Glomerular visceral epithelial cell (primary cell): Measurements from ENCODE around the gene ZNF143.
A peak's percentile ranks its signal among the peaks of the same experiment; 100 is the strongest.
"Not testable (repeated sequence)": the region's sequence is repeated elsewhere in the genome, so short reads cannot be mapped to it uniquely, and the experiment has no call there.

Source experiments
- DNase-seq: peaks from one replicate; pipeline ENCODE4 v3.0.0-alpha.2; 2016; ENCODE audit errors: extremely low spot score

Gene ZNF143

DNA sequence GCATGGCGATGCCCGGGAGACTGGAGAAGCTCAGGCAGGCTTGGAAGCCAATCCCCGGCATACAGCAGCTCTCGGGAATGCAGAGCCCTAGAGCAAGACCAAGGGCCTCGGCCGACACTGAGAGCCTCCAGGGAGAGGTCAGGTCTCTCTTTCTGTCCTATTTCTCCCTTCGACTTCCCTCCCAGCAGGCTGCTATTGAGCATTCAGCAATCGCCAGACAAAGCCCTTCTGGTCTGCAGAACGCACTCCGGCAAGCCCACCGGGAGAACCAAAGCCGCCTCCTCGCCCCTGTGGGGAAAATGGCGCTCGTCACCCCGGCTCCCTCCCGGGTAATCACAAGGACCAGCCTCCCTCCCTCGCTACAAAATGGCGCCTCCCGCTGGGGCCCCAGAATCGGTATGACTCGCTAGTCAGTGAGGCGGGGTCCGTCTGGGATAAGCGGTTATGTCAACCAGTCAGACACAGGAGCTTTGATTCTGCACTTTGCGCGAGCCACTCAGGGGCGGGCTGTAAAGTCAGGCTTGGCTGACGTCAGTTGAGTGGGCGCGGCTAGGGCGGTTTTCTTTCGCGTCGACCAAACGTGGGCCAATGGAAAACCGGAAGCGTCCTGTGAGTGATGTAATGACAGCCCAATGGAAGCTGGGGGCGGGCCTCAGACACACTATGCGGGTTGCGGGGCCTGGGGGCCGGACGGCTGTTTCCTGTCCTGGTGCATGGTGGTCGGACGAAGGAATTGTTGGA, at the start of gene ZNF143:
Gene ZNF143, plus strand, starts transcription at position 691 of the 741 bp plus-strand sequence. CDS start 10,297 bp downstream, outside the sequence.
- DNase-seq, result peak; percentile 100

DNA sequence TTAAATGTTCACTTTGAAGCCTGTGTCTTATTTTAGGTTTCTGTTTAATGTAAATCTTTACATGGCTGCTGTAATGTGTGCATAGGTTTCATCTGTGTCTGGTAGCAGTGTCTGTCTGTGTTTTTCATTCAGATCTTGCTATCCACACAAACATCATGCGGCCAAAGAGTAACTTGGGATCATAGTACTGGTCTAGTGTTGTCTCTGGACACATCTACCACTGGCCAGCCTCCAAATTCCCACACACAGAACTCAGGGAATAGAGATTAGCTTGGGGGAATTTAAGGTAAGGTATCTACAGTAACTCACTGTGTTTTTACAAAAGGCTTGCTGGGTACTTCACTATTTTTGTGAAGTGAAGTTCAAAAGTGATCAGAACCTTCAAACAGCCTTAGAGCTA, 32.1 kb upstream of the ZNF143 start:
- no peak for DNase-seq

DNA sequence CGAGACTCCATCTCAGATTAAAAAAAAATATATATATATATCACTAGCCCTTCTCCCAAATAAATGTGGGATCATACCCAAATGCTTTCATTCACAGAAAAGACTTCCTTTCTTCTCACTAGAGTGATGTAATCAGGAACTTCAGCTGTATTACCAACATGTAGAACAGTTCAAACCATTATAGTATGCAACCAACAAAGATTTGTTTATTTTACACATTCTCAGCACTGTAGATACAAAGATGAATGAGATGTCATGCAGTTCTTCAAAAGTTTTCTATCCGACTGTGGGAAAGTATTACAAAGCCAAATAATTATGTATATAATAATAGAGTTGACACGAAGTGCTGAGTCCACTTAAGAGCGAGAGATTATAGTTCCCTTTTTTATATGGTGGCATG, 22.2 kb upstream of the ZNF143 start:
- DNase-seq, result no peak

DNA sequence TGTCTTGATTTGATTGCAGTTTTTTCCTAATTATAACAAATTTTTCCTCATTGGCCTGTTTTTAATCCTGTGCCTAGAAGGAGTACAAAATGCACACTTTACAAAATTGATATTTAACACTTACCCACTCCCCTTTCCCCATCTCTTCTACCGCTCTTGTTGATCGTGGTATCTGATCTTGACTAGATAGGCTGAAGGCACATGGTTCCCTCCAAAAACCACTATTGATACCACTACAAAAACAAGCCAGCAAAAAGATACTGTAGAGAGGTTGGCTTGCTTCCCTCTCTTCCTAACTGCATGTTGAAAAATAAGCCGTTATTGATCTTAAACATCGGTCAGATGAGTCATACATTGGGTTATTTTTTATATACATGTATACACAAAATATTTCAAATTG, 14.6 kb upstream of the ZNF143 start:
- DNase-seq, result no peak

DNA sequence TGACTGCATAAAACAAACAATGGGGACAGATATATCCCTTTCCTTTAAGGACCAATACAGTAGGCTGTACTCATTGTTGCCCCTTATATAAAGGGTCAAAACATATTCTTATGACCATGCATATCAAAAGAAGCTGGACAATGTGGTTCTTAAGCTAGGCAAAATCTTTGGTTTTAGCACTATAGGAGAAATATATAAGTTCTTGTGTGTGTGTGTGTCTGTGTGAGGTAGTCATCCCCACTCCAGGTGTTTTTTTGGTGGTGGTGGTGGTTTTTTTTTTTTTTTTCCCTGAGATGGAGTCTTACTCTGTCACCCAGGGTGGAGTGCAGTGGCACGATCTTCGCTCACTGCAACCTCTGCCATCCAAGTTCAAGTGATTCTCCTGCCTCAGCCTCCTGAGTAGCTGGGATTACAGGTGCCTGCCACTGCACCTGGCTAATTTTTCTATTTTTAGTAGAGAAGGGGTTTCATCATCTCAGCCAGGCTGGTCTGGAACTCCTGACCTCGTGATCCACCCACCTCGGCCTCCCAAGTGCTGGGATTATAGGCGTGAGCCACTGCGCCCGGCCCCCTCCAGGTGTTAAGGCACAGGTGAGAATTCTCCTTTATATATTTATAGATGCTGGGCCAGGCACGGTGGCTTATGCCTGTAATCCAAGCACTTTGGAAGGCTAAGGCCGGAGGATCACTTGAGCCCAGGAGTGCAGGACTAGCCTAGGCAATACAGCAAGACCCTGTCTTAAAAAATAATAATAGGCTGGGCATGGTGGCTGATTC, 12.0 kb upstream of the ZNF143 start:
- DNase-seq, result no peak

DNA sequence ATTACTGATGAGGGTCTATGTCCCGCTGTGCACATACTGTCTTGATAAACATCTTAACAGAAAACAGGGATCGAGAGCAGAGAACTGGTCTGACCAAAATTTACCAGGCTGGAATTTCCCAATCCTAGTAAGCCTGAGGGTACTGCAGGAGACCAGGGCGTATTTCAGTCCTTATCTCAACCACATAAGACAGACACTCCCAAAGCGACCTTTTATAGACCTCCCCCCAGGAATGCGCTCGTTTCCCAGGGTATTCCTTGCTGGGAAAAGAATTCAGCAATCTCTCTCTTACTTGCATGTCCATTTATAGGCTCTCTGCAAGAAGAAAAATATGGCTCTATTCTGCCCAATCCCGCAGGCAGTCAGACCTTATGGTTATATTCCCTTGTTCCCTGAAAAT, 8.8 kb upstream of the ZNF143 start:
- DNase-seq, result not testable (repeated sequence)

DNA sequence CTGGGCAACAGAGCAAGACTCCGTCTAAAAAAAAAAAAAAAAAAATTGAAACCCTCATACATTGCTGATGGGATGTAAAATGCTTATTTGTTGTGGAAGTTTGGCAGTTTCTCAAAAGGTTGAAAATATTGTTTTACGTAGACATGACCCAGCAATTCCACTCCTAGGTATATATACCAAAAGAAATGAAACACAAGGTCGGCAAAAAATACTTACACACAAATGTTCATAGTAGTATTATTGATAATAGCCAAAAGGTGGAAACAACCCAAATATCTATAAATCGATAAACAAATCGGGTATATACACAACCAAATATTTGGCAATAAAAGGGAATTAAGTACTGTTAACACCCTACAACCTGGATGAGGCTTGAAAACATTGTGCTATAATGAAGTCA, 5.1 kb upstream of the ZNF143 start:
- no peak for DNase-seq

DNA sequence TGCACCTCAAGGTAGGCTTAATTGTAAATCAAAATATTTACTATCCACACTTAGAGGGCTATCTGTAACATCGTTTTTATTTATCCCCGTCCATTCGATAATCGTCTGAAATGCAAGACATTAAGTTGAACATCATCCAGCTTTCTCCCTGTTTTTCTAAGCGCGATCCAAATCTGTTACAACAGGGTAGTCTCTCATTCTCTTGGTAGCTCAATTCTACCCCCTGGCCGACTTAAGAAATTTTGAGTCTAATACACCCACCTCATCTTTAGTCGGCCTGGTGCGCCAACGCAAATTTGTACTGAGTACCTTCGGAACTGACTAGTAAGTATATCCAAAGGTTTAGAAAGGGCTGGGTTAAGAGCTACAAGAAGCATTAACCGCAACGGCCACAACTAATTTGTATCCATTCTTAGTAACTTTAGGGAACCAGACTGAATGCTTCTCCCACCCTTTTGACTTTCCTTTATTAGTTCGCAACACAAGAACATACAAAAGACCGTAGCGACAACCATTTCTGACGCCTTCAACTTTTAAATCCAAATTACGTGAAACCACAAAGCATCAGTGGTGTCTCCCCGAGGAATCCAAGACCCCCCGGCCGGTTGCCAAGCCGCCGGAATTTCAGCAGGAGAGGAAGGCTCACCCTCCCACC, 1.0 kb upstream of the ZNF143 start:
- peak; percentile 66 for DNase-seq

DNA sequence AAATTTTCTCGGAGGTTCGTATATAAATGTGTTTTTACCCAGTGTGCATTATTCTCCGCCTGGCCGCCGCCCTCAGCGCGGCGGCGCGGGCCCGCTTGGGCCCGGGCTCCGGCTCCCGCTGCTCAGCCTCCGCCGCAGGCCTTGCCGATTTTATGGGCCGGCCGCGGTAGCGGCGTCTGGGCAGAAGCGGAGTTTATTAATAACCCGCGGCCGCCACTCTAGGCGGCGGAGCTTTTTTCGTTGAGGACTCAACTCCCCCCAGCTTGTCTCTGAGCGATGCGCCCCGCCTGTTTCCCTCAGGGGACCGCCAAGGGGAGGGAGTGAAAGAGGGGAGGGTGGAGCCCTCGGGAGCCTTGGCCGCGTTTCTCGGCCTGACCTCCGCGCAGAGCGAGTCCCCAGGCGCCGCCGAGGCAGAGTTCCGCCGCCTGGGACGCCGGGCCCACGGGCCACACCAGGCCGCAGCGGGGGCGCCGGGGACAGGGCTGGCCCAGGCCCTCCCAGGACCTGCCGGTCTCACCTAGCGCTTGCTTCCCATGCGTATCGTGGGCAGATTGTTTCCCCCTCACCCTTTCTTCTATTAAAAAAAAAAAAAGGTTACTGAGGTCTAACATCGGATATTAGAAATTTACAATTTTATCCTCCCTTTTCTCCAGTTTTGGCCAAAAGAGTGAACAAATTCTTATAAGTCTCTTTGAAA, 399 bp downstream of the ZNF143 start:
- DNase-seq, result peak; percentile 89

DNA sequence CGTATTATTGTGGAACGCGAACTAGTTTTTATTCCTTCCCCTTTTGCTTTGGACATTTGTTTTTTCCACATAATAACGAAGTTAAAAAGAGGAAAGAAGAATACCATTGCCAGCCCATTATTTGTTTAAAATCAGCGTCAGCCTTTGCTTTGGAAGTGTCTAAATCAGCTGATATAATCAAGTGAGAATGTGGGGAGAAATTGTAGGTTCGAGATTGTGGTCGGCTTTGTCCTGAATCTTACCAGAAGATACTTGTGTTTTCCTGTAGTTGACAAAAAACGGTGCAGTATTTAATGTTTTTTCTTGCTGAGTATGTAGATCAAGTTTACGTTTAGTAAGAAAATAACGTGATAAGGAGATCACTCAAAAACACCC, 935 bp downstream of the ZNF143 start:
- peak; percentile 10 for DNase-seq

DNA sequence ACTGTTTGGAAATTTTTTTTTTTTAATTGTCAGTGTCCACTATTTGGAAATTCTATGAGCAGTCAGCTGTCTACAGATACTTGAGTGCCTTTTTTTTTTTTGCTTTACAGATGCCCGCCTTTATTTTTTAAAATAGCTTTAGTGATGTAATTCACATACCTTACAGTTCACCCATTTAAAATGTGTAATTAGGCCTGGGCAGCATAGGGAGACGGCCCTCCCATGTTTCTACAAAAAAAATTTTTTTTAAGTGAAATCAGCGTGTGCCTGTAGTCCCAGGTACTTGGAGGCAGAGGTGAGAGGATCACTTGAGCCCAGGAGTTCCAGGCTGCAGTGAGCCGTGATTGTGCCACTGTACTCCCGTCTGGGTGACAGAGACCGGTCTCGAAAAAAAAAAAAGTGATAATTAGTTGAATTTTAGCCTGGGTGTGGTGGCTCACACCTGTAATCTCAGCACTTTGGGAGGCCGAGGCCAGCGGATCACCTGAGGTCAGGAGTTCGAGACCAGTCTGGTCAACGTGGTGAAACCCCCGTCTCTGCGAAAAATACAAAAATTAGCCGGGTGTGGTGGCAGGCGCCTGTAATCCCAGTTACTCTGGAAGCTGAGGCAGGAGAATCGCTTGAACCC, 1.5 kb downstream of the ZNF143 start:
- DNase-seq, result peak; percentile 20

DNA sequence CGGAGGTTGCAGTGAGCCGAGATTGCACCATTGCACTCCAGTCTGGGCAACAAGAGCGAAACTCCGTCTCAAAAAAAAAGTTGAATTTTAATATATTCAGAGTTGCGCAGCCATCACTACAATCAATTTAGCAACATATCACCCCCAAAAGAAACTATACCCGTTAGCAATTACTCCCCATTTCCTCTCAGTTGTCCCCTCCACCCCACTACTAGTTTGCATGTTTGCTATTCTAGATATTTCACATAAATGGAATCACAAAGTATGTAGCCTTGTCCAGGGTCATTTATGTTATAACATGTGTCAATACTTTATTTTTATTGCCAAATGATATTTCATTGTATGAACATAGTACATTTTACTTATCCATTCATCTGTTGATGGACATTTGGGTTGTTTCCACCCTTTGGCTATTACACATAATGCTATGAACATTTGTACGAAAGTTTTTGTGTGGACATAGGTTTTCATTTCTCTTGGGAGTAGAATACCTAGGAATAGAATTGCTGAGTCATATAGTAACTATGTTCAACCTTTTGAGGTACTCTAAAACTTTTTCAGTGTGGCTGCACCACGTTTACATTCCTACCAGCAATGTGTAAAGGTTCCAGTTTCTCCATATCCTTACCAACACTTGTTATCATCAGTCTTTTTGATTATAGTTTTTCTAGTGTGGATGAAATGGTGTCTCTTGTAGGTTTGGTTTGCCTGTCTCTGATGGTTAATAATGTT, 2.2 kb downstream of the ZNF143 start:
- peak; percentile 26 for DNase-seq

DNA sequence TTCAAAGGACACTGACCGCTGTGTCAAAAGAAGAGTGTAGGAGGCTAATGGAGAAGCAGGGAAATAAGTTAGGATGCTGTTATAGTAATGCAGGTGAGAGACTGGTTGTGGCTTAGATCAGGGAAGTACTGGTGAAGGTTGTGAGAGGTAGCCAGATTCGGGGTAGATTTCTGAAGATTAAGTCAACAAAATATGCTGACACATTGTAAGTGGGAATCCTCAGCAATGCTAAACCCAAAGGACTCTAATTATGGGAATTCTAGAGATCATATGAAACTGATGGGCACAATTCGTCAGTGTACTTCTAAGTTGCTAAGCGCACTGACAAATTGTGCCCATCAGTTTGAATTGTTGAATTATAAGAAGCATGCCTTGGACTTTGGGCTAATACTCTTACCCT, 10.0 kb downstream of the ZNF143 start:
- no peak for DNase-seq

DNA sequence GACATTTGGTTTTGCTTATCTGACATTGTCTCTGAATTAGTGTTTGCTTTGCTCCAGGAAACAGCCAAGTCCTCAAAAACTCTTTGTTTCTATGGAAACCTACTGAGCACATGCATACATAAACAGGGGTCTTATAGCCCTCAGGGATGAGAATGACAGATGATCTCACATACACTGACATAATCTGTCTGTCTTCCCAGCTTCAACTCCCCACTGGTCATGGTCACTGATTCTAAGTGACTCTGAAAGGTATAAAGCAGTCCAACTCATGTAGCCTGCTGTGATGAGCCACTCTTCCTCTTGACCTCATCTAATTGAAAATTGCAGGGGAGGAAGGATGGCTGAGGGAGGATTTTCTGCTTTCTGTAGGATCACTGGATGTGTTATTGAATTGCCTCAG, 12.6 kb downstream of the ZNF143 start:
- DNase-seq, result peak; percentile 28

DNA sequence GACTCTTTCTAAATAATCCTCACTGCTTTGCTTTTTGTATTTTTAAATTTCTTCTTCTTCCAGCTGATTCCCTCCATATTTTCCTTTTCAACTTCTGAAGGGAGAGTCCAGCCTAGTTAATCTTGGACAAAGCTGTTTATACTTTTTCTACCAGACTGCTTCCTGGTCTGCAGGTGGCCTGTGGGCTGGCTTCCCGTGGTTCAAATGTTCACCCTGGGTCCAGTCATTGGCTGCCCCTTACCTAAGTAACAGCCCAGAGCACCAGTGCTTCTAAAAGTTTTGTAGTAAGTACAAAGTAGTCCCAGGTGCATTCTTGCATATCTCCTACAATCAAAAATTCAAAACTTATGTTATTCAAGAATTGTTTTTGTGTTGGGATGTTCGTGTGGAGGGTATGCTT, 19.1 kb downstream of the ZNF143 start:
- no peak for DNase-seq

DNA sequence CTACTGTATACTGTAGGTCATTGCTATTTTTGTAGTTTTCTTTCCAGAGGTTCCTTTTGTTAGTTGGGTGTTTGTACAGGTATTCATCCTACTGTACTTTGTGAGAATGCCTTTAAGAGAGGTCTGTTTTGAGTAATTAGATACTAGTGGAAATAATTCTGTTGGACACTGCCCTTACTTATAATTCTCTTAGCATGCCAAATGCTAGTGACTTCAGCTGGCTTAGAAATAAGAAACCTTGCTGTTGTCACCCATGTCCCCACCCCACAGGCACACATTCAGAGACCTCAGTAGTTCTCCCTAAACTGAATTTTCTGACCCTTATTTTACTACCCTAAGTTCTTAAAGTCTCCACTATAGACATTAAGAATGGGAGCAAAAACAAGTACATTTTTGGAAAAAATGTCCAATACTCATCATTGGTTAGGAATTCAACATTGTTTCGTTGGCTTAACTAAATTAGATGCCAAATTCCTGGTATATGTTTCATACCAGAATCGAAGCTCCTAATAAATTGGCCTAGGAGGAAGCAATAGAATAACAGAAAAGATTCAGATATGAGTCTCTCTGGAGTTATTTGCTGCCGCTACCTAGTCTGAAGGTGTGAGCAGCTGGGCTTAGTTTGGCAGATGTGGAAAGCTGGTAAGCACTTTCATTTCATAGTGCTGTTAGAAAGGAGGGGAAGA, 28.4 kb downstream of the ZNF143 start:
- peak; percentile 7 for DNase-seq

DNA sequence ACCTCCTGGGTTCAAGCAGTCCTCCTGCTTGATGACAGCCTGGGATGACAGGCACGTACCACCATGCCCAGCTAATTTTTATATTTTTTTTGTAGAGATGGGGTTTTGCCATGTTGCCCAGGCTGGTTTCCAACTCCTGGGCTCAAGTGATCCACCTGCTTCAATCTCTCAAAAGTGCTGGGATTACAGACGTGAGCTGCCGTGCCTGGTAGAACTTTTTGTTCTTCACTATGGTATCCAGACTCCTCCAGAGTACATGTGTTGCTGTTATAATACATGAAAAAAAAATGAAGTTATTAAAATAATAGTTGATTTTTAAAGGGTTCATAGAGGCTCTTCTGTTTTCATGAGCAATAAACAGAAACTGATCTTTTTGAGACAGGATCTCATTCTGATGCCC, 29.6 kb downstream of the ZNF143 start:
- DNase-seq, result no peak

DNA sequence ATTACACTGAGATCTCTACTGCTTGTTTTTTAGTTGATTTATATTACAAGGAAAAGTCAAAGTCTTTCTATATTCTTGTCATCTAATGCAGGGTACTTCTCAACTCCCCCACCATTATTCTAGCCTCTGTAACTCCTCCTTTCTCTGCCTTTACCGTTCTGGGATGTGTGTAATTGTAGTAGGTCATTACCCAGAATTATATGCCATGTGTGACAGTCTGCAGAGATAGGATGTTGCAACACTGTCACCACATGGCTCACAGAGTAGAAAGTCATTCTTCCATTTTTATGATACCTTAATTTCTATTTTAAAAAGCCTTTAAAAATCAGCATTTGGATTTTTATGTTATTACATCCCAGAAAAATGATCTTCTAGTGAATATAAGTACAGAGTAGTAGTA, 32.7 kb downstream of the ZNF143 start:
- DNase-seq, result no peak

DNA sequence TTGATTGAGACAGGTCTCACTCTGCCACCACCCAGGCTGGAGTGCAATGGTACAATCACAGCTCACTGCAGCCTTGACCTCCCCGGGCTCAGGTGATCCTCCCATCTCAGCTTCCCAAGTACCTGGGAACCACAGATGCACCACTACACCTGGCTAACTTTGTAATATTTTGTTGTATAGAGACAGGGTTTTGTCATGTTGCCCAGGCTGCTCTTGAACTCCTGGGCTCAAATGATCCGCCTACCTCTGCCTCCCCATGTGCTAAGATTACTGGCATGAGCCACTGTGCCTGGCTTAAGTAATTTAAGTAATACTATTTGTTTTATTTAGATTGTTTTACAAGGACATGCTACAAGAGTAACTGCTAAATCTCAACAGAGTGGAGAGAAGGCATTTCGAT, 33.5 kb downstream of the ZNF143 start:
- no peak for DNase-seq

DNA sequence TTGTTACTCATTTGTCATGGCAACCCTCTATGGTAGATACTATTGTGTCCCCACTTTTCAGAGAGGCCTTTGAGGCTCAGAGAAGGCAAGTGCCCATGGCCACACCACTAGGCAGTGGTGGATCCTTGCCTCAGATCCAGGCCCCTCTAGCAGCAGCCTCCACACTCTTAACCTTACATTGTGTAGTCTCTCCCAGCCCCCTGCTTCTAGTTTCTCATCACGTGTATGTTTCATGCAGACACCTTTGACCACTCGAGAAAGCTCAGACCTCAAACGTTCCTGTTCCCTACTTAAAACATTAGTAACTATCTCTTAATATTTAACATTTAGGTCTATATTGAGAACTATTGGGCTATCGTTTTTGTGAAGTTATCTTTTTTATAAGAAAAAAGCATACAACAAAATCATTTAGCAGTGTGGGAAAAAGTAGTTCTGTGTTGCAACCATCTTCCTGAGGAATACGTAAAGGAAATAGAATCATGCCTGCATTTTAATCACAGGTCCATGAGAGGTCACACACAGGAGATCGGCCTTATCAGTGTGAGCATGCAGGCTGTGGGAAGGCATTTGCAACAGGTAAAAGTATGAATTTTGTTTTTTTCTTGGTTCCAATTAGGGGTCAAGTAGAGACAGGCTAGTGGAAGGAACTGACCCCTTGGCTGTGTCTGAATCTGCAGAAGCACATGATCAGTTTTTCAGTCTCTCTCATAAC, 35.1 kb downstream of the ZNF143 start:
- no peak for DNase-seq
